DND-41 (cell line): ENCODE results near the gene UGT1A4.
"Not testable (repeated sequence)": the region's sequence is repeated elsewhere in the genome, so short reads cannot be mapped to it uniquely, and the experiment has no call there.

Experiments used
- ATAC-seq: fragments of 200-7000 bp; cut with Tn5 transposase; 3 replicates; pipeline ENCODE4 v1.9.1; 2021; ENCODE audit warnings: low read depth; ENCODE audit not compliant: insufficient read depth
- DNase-seq: peaks from one replicate; pipeline ENCODE4 v3.0.0-alpha.2; 2020
- H2AFZ ChIP-seq: 2 replicates; pipeline ENCODE4 v1.6.0; 2012; ENCODE audit warnings: low read depth, low read length
- H3K27ac ChIP-seq: 2 replicates; pipeline ENCODE4 v1.5.1; 2012; ENCODE audit warnings: low read length, inconsistent platforms
- H3K27me3 ChIP-seq: fragments of 200-600 bp; sonication (generic); 2 replicates; pipeline ENCODE4 v1.6.0; 2012; ENCODE audit warnings: low read length, mild to moderate bottlenecking, inconsistent platforms; ENCODE audit not compliant: insufficient read depth, poor library complexity
- H3K36me3 ChIP-seq: 2 replicates; pipeline ENCODE4 v1.5.1; 2012; ENCODE audit warnings: low read length, inconsistent platforms; ENCODE audit not compliant: insufficient read depth
- H3K4me1 ChIP-seq: 2 replicates; pipeline ENCODE4 v1.5.1; 2012; ENCODE audit warnings: mild to moderate bottlenecking, low read length; ENCODE audit not compliant: insufficient read depth
- H3K4me2 ChIP-seq: 2 replicates; pipeline ENCODE4 v1.6.0; 2012; ENCODE audit warnings: mild to moderate bottlenecking, moderate library complexity, low read length, inconsistent platforms; ENCODE audit not compliant: insufficient read depth
- H3K4me3 ChIP-seq, 2 experiments: fragments of 200-600 bp in 1 of 2; shearing (Covaris generic) in 1 of 2; 2 replicates each; pipeline ENCODE4 v1.5.1; 2012 to 2016; ENCODE audit warnings: inconsistent platforms in 2 of 2, low read length in 2 of 2, mild to moderate bottlenecking in 2 of 2, low read depth in 1 of 2, moderate library complexity in 1 of 2
- H3K79me2 ChIP-seq: 2 replicates; pipeline ENCODE4 v1.6.0; 2012; ENCODE audit warnings: low read length, inconsistent platforms; ENCODE audit not compliant: insufficient read depth
- H3K9ac ChIP-seq: 2 replicates; pipeline ENCODE4 v1.6.0; 2012; ENCODE audit warnings: low read depth, mild to moderate bottlenecking, inconsistent platforms, low read length, moderate library complexity
- H3K9me3 ChIP-seq: 2 replicates; pipeline ENCODE4 v1.5.1; 2012; ENCODE audit warnings: low read length, moderate library complexity, mild to moderate bottlenecking, inconsistent platforms; ENCODE audit not compliant: insufficient read depth, severe bottlenecking
- H4K20me1 ChIP-seq: 2 replicates; pipeline ENCODE4 v1.6.0; 2012; ENCODE audit warnings: low read length; ENCODE audit not compliant: insufficient read depth
- EZH2 ChIP-seq: IDR thresholded peaks from 3 replicates; pipeline ENCODE4 v1.6.1; 2012; ENCODE audit warnings: borderline replicate concordance, low read depth, mild to moderate bottlenecking, moderate library complexity, low read length, inconsistent platforms; ENCODE audit not compliant: severe bottlenecking
- TF ChIP-seq, protein P1 (sequence below): IDR thresholded peaks from 2 replicates; pipeline ENCODE4 v1.5.1; 2012; ENCODE audit warnings: borderline replicate concordance, low read length, moderate library complexity, mild to moderate bottlenecking; ENCODE audit not compliant: poor library complexity, severe bottlenecking; ENCODE audit errors: extremely low read depth

Gene UGT1A4

DNA sequence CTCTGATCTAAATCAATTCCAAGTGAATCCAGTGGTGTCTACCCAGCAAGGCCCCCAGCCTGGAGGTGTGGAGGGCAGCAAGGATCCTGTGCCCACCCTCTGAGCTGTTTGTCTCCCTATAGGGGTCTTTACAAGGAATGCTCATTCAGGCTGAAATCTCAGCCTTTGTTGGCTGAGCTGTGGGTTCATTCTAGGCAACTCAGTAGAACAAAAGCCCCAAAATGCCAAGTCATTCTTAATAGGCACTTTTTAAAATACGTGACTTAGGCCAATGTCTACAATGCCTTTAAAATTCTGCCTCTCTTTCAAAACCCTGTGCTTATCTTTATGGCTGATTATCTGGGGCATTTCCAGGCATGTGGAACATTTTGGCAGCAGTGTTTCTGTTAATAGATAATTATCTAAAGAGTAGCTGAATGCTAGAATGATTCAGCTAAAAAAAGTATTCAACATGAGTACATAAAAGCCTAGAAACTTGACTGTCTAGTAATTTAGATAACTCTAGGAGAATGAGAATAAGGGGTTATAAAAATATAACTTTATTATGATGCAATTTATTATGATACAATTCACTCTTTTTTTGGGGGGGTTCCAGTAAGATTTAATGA is 18.4 kb upstream of the UGT1A4 start:
- ATAC-seq, result no peak
- H3K4me3 ChIP-seq, result no peak overlapping the region
- H4K20me1 ChIP-seq, result no peaks in the 10 kb centered on the region
- no peaks in the 10 kb centered on the region for H3K79me2 ChIP-seq
- H3K9ac ChIP-seq, result no peak overlapping the region
- DNase-seq, result no peak
- H3K36me3 ChIP-seq, result no peaks in the 10 kb centered on the region
- peaks cover 11% of the 10 kb centered on the region for H3K27me3 ChIP-seq
- H3K4me1 ChIP-seq, result no peaks in the 10 kb centered on the region
- no peak overlapping the region for H3K4me2 ChIP-seq
- no peak overlapping the region for H3K27ac ChIP-seq
- H3K9me3 ChIP-seq, result no peaks in the 10 kb centered on the region
- TF ChIP-seq EZH2, result no peak
- TF ChIP-seq, protein P1, sequence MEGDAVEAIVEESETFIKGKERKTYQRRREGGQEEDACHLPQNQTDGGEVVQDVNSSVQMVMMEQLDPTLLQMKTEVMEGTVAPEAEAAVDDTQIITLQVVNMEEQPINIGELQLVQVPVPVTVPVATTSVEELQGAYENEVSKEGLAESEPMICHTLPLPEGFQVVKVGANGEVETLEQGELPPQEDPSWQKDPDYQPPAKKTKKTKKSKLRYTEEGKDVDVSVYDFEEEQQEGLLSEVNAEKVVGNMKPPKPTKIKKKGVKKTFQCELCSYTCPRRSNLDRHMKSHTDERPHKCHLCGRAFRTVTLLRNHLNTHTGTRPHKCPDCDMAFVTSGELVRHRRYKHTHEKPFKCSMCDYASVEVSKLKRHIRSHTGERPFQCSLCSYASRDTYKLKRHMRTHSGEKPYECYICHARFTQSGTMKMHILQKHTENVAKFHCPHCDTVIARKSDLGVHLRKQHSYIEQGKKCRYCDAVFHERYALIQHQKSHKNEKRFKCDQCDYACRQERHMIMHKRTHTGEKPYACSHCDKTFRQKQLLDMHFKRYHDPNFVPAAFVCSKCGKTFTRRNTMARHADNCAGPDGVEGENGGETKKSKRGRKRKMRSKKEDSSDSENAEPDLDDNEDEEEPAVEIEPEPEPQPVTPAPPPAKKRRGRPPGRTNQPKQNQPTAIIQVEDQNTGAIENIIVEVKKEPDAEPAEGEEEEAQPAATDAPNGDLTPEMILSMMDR, result no peak
- H2AFZ ChIP-seq, result no peak overlapping the region

DNA sequence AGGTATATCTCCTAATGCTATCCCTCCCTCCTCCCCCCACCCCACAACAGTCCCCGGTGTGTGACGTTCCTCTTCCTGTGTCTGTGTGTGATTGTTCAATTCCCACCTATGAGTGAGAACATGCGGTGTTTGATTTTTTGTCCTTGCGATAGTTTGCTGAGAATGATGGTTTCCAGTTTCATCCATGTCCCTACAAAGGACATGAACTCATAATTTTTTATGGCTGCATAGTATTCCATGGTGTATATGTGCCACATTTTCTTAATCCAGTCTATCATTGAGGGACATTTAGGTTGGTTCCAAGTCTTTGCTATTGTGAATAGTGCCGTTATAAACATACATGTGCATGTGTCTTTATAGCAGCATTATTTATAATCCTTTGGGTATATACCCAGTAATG is 17.7 kb upstream of the UGT1A4 start:
- H3K4me1 ChIP-seq, H3K79me2 ChIP-seq, H3K9ac ChIP-seq, H3K4me3 ChIP-seq, H4K20me1 ChIP-seq, ATAC-seq, H3K27me3 ChIP-seq, H2AFZ ChIP-seq, H3K27ac ChIP-seq, H3K4me2 ChIP-seq, DNase-seq, H3K36me3 ChIP-seq, H3K9me3 ChIP-seq: not testable (repeated sequence)

DNA sequence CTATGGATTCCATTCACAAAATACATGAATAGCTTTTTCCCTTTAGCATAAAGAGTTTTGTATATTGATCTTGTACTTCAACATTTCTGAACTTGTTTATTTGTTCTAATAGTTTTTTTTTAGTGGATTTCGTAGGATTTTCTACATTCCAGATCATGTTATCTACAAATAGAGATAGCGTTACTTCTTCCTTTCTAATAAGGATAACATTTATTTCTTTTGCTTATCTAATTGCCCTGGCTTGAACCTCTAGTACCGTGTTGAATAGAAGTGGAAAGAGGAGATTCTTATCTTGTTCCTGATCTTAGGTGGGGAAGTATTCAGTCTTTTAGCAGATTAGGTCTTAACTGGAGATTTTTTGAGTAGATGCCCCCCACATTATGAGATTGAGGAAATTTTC is 16.3 kb upstream of the UGT1A4 start:
- no peaks in the 10 kb centered on the region for H3K9me3 ChIP-seq
- H3K79me2 ChIP-seq, result no peaks in the 10 kb centered on the region
- H3K4me1 ChIP-seq, result no peaks in the 10 kb centered on the region
- H2AFZ ChIP-seq, result no peak overlapping the region
- TF ChIP-seq, protein P1, result no peak
- no peak for TF ChIP-seq EZH2
- H3K4me3 ChIP-seq, result no peak overlapping the region
- no peaks in the 10 kb centered on the region for H3K36me3 ChIP-seq
- H3K9ac ChIP-seq, result no peak overlapping the region
- DNase-seq, result no peak
- H4K20me1 ChIP-seq, result no peaks in the 10 kb centered on the region
- H3K4me2 ChIP-seq, result no peak overlapping the region
- no peak overlapping the region for H3K27ac ChIP-seq
- peaks cover 12% of the 10 kb centered on the region for H3K27me3 ChIP-seq
- ATAC-seq, result no peak

DNA sequence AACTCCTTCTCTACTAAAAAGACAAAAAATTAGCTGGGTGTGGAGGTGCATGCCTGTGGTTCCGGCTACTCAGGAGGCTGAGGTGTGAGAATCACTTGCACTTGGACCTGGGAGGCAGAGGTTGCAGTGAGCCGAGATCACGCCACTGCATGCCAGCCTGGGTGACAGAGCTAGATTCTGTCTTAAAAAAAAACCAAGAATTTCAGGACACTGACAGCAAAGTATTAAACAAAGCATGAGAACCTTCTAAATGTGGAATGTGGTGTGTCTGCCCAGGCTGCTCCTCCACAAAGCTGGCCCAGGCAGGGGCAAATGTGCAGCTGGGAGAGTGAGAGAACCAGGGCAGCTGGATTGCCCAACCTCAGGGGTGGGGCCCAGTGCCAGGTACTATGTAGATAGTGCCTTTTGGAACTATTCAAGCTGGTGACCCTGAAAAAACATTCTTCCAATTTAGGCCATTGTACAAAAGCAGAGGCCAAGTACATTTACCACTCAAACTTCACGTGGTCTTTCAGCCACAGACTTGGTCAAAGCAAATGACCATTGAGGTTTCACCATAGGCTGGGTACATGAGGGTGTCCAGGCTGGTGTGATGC is 12.5 kb upstream of the UGT1A4 start:
- H3K9me3 ChIP-seq, result no peaks in the 10 kb centered on the region
- ATAC-seq, result no peak
- no peak overlapping the region for H3K27ac ChIP-seq
- H3K9ac ChIP-seq, result no peak overlapping the region
- H3K4me3 ChIP-seq, result no peak overlapping the region
- no peaks in the 10 kb centered on the region for H4K20me1 ChIP-seq
- DNase-seq, result no peak
- peaks cover 6% of the 10 kb centered on the region for H3K27me3 ChIP-seq
- no peaks in the 10 kb centered on the region for H3K36me3 ChIP-seq
- no peaks in the 10 kb centered on the region for H3K4me1 ChIP-seq
- no peak overlapping the region for H2AFZ ChIP-seq
- no peak overlapping the region for H3K4me2 ChIP-seq
- H3K79me2 ChIP-seq, result no peaks in the 10 kb centered on the region
- TF ChIP-seq, protein P1, result no peak
- TF ChIP-seq EZH2, result no peak
